Stimulated activated naive CD8-positive, alpha-beta T cell treated with anti-CD3 and anti-CD28 coated beads, Interleukin-15, Interleukin-2, amounts not matched to agents 100 ng/mL and 50 ng/mL, for 24 hours (primary cell): ENCODE measurements around the gene LRRN4CL.
"Not testable (repeated sequence)": the region's sequence is repeated elsewhere in the genome, so short reads cannot be mapped to it uniquely, and the experiment has no call there.

ENCODE experiments used
- H3K27ac Mint-ChIP-seq: one replicate; pipeline ENCODE4 v1.8.0; 2021; ENCODE audit warnings: mild to moderate bottlenecking, mixed read lengths
- H3K27me3 Mint-ChIP-seq: one replicate; pipeline ENCODE4 v1.8.0; 2021; ENCODE audit warnings: mixed read lengths
- H3K36me3 Mint-ChIP-seq: one replicate; pipeline ENCODE4 v1.8.0; 2021; ENCODE audit warnings: low read depth, mixed read lengths
- H3K4me1 Mint-ChIP-seq: one replicate; pipeline ENCODE4 v1.8.0; 2021; ENCODE audit warnings: low read depth, mixed read lengths
- H3K4me3 Mint-ChIP-seq: one replicate; pipeline ENCODE4 v1.8.0; 2021; ENCODE audit warnings: mild to moderate bottlenecking, mixed read lengths
- H3K9me3 Mint-ChIP-seq: one replicate; pipeline ENCODE4 v1.8.0; 2021; ENCODE audit warnings: mixed read lengths

Gene LRRN4CL

GRCh38 chr11:62689421-62690183 is at the start of gene LRRN4CL:
Gene LRRN4CL, minus strand, starts transcription at chr11:62689530. Its CDS starts 1,022 bp downstream, at chr11:62688508.
- H3K27me3 Mint-ChIP-seq = peaks cover 9% of the 10 kb centered on the region
- H3K36me3 Mint-ChIP-seq = peaks cover 23% of the 10 kb centered on the region
- no peaks in the 10 kb centered on the region for H3K9me3 Mint-ChIP-seq
- H3K4me3 Mint-ChIP-seq = no peak within 1 kb of the TSS
- no peak within 1 kb of the TSS for H3K27ac Mint-ChIP-seq
- H3K4me1 Mint-ChIP-seq = peaks cover 2% of the 10 kb centered on the region

DNA sequence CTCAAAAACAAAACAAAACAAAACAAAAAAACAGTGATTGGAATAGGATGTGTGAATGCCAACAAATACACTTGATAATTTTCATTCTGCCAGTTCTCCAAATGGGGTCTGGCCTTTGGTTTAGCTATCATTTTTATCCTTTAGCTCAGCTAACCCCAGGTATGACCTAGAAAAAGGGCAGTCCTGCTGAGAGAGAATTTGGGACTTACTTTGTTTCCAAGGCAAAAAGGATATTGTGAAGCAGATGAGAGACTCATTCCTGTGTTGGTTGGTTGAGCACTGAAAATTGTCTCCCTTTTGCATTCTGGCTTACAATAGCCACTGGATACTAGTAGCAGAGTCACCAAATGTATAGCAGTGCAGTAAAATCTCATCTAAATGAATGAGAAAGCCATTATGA is 47.9 kb upstream of the LRRN4CL start:
- Mint-ChIP-seq H3K4me3 (no peak overlapping the region), H3K4me1 (peaks cover 7% of the 10 kb centered on the region), H3K36me3 (peaks cover 41% of the 10 kb centered on the region), H3K27me3 (no peaks in the 10 kb centered on the region), H3K27ac (no peak overlapping the region), H3K9me3 (no peaks in the 10 kb centered on the region)

DNA sequence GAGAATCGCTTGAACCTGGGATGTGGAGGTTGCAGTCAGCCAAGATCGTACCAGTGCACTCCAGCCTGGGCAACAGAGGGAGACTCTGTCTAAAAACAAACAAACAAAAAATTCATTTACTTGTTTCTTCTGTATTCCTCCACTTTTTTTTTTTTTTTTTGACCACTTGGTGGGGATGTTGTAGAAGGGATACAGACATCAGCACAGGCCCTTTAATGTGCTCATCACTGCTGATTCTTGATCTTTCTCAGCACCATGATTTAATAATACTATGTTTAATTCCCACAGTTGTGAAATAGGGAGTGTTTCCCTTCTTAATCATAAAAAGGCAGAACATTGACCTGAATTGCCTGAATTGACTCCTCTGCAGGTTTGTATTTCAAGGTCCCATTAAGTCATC is 43.5 kb upstream of the LRRN4CL start:
- H3K4me1 Mint-ChIP-seq = peaks cover 28% of the 10 kb centered on the region
- H3K27ac Mint-ChIP-seq = no peak overlapping the region
- H3K27me3 Mint-ChIP-seq = no peaks in the 10 kb centered on the region
- peaks cover 33% of the 10 kb centered on the region for H3K36me3 Mint-ChIP-seq
- no peak overlapping the region for H3K4me3 Mint-ChIP-seq
- no peaks in the 10 kb centered on the region for H3K9me3 Mint-ChIP-seq

DNA sequence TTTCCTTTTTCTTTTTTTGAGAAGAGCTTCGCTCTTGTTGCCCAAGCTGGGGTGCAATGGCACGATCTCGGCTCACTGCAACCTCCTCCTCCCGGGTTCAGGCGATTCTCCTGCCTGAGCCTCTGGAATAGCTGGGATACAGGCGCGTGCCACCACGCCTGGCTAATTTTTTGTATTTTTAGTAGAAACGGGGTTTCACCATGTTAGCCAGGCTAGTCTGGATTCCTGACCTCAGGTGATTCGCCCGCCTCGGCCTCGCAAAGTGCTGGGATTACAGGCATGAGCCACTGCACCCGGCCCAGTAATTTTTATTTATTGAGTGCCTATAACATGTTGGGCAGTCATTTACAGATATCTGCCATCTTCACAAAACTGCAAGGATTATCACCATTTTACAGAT is 40.7 kb upstream of the LRRN4CL start:
- peak overlapping the region; percentile 95 for H3K4me3 Mint-ChIP-seq
- H3K27me3 Mint-ChIP-seq, H3K9me3 Mint-ChIP-seq, H3K27ac Mint-ChIP-seq: not testable (repeated sequence)
- H3K4me1 Mint-ChIP-seq = peaks cover 46% of the 10 kb centered on the region
- H3K36me3 Mint-ChIP-seq = peaks cover 30% of the 10 kb centered on the region

GRCh38 chr11:62728171-62728988 is 39.0 kb upstream of the LRRN4CL start, which contains the start of gene TTC9C:
Gene TTC9C, plus strand, starts transcription at chr11:62728486. Its CDS starts 363 bp downstream, at chr11:62728849.
- H3K27ac Mint-ChIP-seq = peak within 1 kb of the TSS; percentile 99
- H3K4me3 Mint-ChIP-seq = peak within 1 kb of the TSS; percentile 95
- H3K36me3 Mint-ChIP-seq = peaks cover 41% of the 10 kb centered on the region
- peaks cover 63% of the 10 kb centered on the region for H3K4me1 Mint-ChIP-seq
- H3K27me3 Mint-ChIP-seq = no peaks in the 10 kb centered on the region
- H3K9me3 Mint-ChIP-seq = no peaks in the 10 kb centered on the region

DNA sequence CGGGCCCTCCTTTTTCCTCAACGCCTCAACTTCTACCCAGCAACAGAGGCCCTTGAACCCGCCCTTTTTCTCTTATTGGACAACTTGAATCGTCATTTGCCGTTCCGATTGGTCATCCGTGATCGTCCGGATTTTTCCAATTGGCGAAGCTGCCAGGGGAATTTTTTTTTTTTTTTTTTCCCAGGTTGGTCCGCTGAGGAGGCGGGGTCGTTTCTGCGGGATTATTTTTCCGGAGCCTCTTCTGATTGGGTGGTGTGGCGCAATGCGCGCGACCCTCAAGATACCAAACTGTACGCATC is 38.5 kb upstream of the LRRN4CL start:
- H3K27ac Mint-ChIP-seq = peak overlapping the region; percentile 99
- H3K4me3 Mint-ChIP-seq = peak overlapping the region; percentile 95
- peaks cover 62% of the 10 kb centered on the region for H3K4me1 Mint-ChIP-seq
- H3K9me3 Mint-ChIP-seq = no peaks in the 10 kb centered on the region
- peaks cover 41% of the 10 kb centered on the region for H3K36me3 Mint-ChIP-seq
- no peaks in the 10 kb centered on the region for H3K27me3 Mint-ChIP-seq

GRCh38 chr11:62727165-62727871 is 38.0 kb upstream of the LRRN4CL start, which contains the start of gene HNRNPUL2:
Gene HNRNPUL2, minus strand, starts transcription at chr11:62727457. Its CDS starts 301 bp downstream, at chr11:62727156.
- Mint-ChIP-seq H3K4me3 (peak within 1 kb of the TSS; percentile 95), H3K27me3 (no peaks in the 10 kb centered on the region), H3K4me1 (peaks cover 65% of the 10 kb centered on the region), H3K27ac (peak within 1 kb of the TSS; percentile 99), H3K9me3 (no peaks in the 10 kb centered on the region), H3K36me3 (peaks cover 46% of the 10 kb centered on the region)

- H3K27me3 Mint-ChIP-seq = no peaks in the 10 kb centered on the region
- H3K27ac Mint-ChIP-seq = peak overlapping the region; percentile 99
- peaks cover 51% of the 10 kb centered on the region for H3K36me3 Mint-ChIP-seq
- peak overlapping the region; percentile 95 for H3K4me3 Mint-ChIP-seq
- no peaks in the 10 kb centered on the region for H3K9me3 Mint-ChIP-seq
- peaks cover 69% of the 10 kb centered on the region for H3K4me1 Mint-ChIP-seq
Measured at GRCh38 chr11:62726915-62727164, 37.5 kb upstream of the LRRN4CL start.

DNA sequence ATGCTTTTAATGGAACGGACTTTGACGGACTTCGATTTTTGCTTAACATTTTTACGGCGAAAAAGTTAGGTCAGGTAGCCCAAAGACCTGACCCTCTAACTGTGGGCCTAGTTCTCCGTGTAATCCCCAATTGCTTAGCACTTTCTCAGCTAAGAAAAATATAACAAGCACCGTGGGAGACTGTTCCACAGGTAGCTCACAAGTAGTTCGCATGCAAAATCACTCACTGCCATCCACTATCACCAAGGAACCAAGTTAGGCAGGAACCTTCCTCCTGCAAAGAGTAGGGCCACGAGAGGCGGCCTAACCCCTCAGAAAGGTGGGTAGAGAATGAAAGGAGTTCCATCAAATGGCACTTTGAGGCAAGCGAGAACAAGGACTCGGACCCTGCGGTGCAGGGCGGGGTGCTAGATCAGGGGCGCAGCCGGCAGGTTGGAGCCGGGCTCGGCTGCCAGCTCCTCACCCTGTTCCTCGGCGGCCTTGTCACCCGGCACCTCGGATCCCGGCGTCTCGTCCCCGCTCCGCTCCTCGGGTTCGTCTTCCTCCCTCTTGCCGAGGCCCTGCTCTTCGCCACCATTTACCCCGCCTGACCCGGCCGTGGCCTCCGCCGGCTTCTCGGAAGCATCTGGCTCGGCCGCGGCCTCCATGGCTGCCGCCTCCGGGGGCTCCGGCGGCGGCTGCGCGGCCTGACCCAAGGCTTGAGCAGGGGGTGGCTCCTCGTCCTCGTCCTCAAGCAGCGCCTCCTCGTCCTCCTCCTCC is 37.0 kb upstream of the LRRN4CL start:
- Mint-ChIP-seq H3K9me3 (no peaks in the 10 kb centered on the region), H3K36me3 (peaks cover 56% of the 10 kb centered on the region), H3K27ac (peak overlapping the region; percentile 99), H3K4me3 (peak overlapping the region; percentile 95), H3K4me1 (peaks cover 66% of the 10 kb centered on the region), H3K27me3 (no peaks in the 10 kb centered on the region)

DNA sequence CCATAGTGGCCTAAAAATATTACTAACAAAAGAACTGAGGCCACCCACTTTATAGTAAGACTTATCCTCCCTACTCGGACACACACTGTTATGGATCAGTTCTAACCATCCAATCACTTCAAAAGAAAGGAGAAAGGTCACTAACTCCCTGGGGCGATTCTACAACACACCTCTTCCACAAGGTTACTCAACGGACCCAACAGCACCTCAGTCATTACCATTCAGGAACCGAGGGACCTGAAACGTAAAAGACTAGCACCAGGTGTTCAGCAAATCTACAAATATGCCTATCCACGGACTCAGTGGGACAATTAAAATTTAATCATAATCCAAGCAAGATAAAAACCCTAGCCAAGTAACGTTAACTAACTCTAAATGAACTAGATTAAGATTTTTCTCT is 36.3 kb upstream of the LRRN4CL start:
- Mint-ChIP-seq H3K4me1 (peaks cover 61% of the 10 kb centered on the region), H3K27me3 (no peaks in the 10 kb centered on the region), H3K36me3 (peaks cover 59% of the 10 kb centered on the region), H3K27ac (peak overlapping the region; percentile 99), H3K4me3 (peak overlapping the region; percentile 95), H3K9me3 (no peaks in the 10 kb centered on the region)

- no peaks in the 10 kb centered on the region for H3K27me3 Mint-ChIP-seq
- H3K27ac Mint-ChIP-seq = peak overlapping the region; percentile 67
Measured at GRCh38 chr11:62724171-62724570, 34.8 kb upstream of the LRRN4CL start.

DNA sequence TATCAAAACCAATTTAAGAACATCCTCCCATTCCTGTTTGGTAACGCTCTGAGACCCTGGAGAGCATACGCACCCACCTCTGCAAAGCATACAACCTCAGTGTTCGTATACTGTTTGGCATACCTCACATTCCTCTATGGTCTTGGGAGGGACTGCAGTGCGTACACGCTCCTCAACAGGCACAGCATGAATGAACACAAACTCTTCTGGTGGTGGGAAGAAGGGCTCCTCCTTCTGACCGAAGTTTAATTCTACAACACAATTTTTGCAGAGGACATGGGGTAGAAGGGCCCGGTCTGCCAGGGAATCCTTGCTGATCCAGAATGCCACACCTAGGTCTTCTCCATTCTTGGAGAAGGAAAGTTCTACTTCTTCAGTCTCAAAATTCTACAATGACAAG is 32.7 kb upstream of the LRRN4CL start:
- H3K4me3 Mint-ChIP-seq = no peak overlapping the region
- H3K27me3 Mint-ChIP-seq = no peaks in the 10 kb centered on the region

More at GRCh38 chr11:62724171-62724570, 34.8 kb upstream of the LRRN4CL start:
- Mint-ChIP-seq H3K36me3 (peaks cover 70% of the 10 kb centered on the region), H3K9me3 (no peaks in the 10 kb centered on the region), H3K4me3 (peak overlapping the region; percentile 95), H3K4me1 (peaks cover 62% of the 10 kb centered on the region)

GRCh38 chr11:62719302-62719978 is 30.1 kb upstream of the LRRN4CL start:
- H3K9me3 Mint-ChIP-seq = no peaks in the 10 kb centered on the region
- H3K4me3 Mint-ChIP-seq = no peak overlapping the region
- H3K4me1 Mint-ChIP-seq = peaks cover 45% of the 10 kb centered on the region
- no peaks in the 10 kb centered on the region for H3K27me3 Mint-ChIP-seq
- H3K27ac Mint-ChIP-seq = peak overlapping the region; percentile 37
- peaks cover 88% of the 10 kb centered on the region for H3K36me3 Mint-ChIP-seq

More for the DNA sequence above, 32.7 kb upstream of the LRRN4CL start:
- Mint-ChIP-seq H3K27ac (peak overlapping the region; percentile 66), H3K4me1 (peaks cover 53% of the 10 kb centered on the region), H3K9me3 (no peaks in the 10 kb centered on the region), H3K36me3 (peaks cover 83% of the 10 kb centered on the region)

GRCh38 chr11:62716816-62717215 is 27.5 kb upstream of the LRRN4CL start:
- H3K9me3 Mint-ChIP-seq = no peaks in the 10 kb centered on the region
- no peaks in the 10 kb centered on the region for H3K27me3 Mint-ChIP-seq
- H3K4me3 Mint-ChIP-seq = no peak overlapping the region
- H3K27ac Mint-ChIP-seq = peak overlapping the region; percentile 22
- peaks cover 44% of the 10 kb centered on the region for H3K4me1 Mint-ChIP-seq
- peaks cover 85% of the 10 kb centered on the region for H3K36me3 Mint-ChIP-seq
